DOHH2 (cell line): ENCODE results near the gene PIK3R2.

Experiments
- H3F3A ChIP-seq: fragments of 200-600 bp; sonication (generic), shearing (Covaris generic); 2 replicates; pipeline ENCODE4 v1.6.0; 2016; ENCODE audit warnings: antibody characterized with exemption, mild to moderate bottlenecking; ENCODE audit not compliant: control insufficient read depth, insufficient read depth
- H3K27ac ChIP-seq: fragments of 200-600 bp; sonication (generic); 2 replicates; pipeline ENCODE4 v1.5.1; 2014; ENCODE audit warnings: low read depth, mild to moderate bottlenecking, low read length, moderate library complexity
- H3K27me3 ChIP-seq: fragments of 200-600 bp; sonication (generic); 2 replicates; pipeline ENCODE4 v1.6.1; 2014; ENCODE audit warnings: mild to moderate bottlenecking, low read length, mixed read lengths; ENCODE audit not compliant: control insufficient read depth
- H3K36me3 ChIP-seq: fragments of 200-600 bp; sonication (generic); 2 replicates; pipeline ENCODE4 v1.6.1; 2014; ENCODE audit warnings: mild to moderate bottlenecking, low read length, moderate library complexity, mixed read lengths; ENCODE audit not compliant: control insufficient read depth
- H3K4me1 ChIP-seq: fragments of 200-600 bp; sonication (generic); 2 replicates; pipeline ENCODE4 v1.6.1; 2014; ENCODE audit warnings: mild to moderate bottlenecking, low read length, mixed read lengths; ENCODE audit not compliant: control insufficient read depth
- H3K4me2 ChIP-seq: fragments of 200-600 bp; sonication (generic); 2 replicates; pipeline ENCODE4 v1.6.0; 2014; ENCODE audit warnings: mild to moderate bottlenecking, low read length, moderate library complexity
- H3K4me3 ChIP-seq: fragments of 200-600 bp; sonication (generic); 2 replicates; pipeline ENCODE4 v1.5.1; 2014; ENCODE audit warnings: mild to moderate bottlenecking, low read length, mixed read lengths
- H3K79me2 ChIP-seq: fragments of 200-600 bp; sonication (generic); 2 replicates; pipeline ENCODE4 v1.6.1; 2014; ENCODE audit warnings: mild to moderate bottlenecking, low read length, mixed read lengths; ENCODE audit not compliant: control insufficient read depth
- H3K9me2 ChIP-seq: fragments of 200-600 bp; sonication (generic); replicated peaks from 2 replicates; pipeline ENCODE4 v1.6.1; 2014; ENCODE audit warnings: mild to moderate bottlenecking, low read length, mixed read lengths; ENCODE audit not compliant: control insufficient read depth
- H3K9me3 ChIP-seq: fragments of 200-600 bp; sonication (generic); 2 replicates; pipeline ENCODE4 v1.6.1; 2014; ENCODE audit warnings: antibody characterized with exemption, low read length, mixed read lengths; ENCODE audit not compliant: control insufficient read depth, insufficient read depth
- H4K20me1 ChIP-seq: fragments of 200-600 bp; sonication (generic); 2 replicates; pipeline ENCODE4 v1.6.0; 2014; ENCODE audit warnings: low read depth, mild to moderate bottlenecking, antibody characterized with exemption, low read length, moderate library complexity; ENCODE audit not compliant: control insufficient read depth, insufficient read depth
- CTCF ChIP-seq: fragments of 200-600 bp; sonication (generic); IDR thresholded peaks from one replicate; pipeline ENCODE4 v1.5.1; 2014; ENCODE audit warnings: antibody characterized with exemption, mild to moderate bottlenecking, low read depth, low read length; ENCODE audit not compliant: poor library complexity, severe bottlenecking
- EZH2phosphoT487 ChIP-seq: fragments of 200-600 bp; sonication (generic); IDR thresholded peaks from 2 replicates; pipeline ENCODE4 v1.6.1; 2017; ENCODE audit warnings: borderline replicate concordance, mild to moderate bottlenecking, antibody characterized with exemption, low read length, moderate library complexity, mixed read lengths

Gene PIK3R2

GRCh38 chr19:18160493-18160970 is 7.6 kb downstream of the PIK3R2 start:
- H3K27me3 ChIP-seq = no peaks in the 10 kb centered on the region
- H3K9me3 ChIP-seq = no peaks in the 10 kb centered on the region
- H3K36me3 ChIP-seq = peaks cover 47% of the 10 kb centered on the region
- H3K27ac ChIP-seq = peak overlapping the region; percentile 23; the same call in 1 of the 2 replicates
- H3K4me3 ChIP-seq = peak overlapping the region; percentile 77
- peaks cover 8% of the 10 kb centered on the region for H3F3A ChIP-seq
- H3K79me2 ChIP-seq = peaks cover 30% of the 10 kb centered on the region
- peak overlapping the region; percentile 71 for H3K4me2 ChIP-seq
- H4K20me1 ChIP-seq = no peaks in the 10 kb centered on the region
- no peak for TF ChIP-seq CTCF
- TF ChIP-seq EZH2phosphoT487 = no peak
- peaks cover 31% of the 10 kb centered on the region for H3K4me1 ChIP-seq
- no peaks in the 10 kb centered on the region for H3K9me2 ChIP-seq

- H3K4me1 ChIP-seq = peaks cover 31% of the 10 kb centered on the region
- peak overlapping the region; percentile 77 for H3K4me3 ChIP-seq
- peaks cover 46% of the 10 kb centered on the region for H3K36me3 ChIP-seq
- H3K4me2 ChIP-seq = peak overlapping the region; percentile 71
- no peaks in the 10 kb centered on the region for H3K9me3 ChIP-seq
- TF ChIP-seq EZH2phosphoT487 (no peak), CTCF (no peak)
- peak overlapping the region; percentile 23; the same call in 1 of the 2 replicates for H3K27ac ChIP-seq
- H3F3A ChIP-seq = peaks cover 8% of the 10 kb centered on the region
- H3K79me2 ChIP-seq = peaks cover 26% of the 10 kb centered on the region
- H4K20me1 ChIP-seq = no peaks in the 10 kb centered on the region
- H3K9me2 ChIP-seq = no peaks in the 10 kb centered on the region
- no peaks in the 10 kb centered on the region for H3K27me3 ChIP-seq
These were observed 8.1 kb downstream of the PIK3R2 start for GRCh38 chr19:18160971-18161635.

GRCh38 chr19:18161636-18162002 is 8.7 kb downstream of the PIK3R2 start:
- Histone ChIP-seq H3F3A (peaks cover 8% of the 10 kb centered on the region), H3K79me2 (peaks cover 22% of the 10 kb centered on the region), H3K36me3 (peaks cover 41% of the 10 kb centered on the region), H3K9me2 (no peaks in the 10 kb centered on the region), H3K4me1 (peaks cover 30% of the 10 kb centered on the region), H3K27ac (no peak overlapping the region), H3K9me3 (no peaks in the 10 kb centered on the region), H4K20me1 (no peaks in the 10 kb centered on the region), H3K4me2 (peak overlapping the region; percentile 51; the same call in 1 of the 2 replicates), H3K4me3 (peak overlapping the region; percentile 42; the same call in 1 of the 2 replicates), H3K27me3 (no peaks in the 10 kb centered on the region)
- TF ChIP-seq CTCF (peak; percentile 2), EZH2phosphoT487 (no peak)
